ENCODE data around the gene SMC2. TPM values are rescaled to one million over a fixed set of nuclear protein-coding genes. Genes with fewer than 3 reads are reported as not detected.
A peak's percentile ranks its signal among the peaks of the same experiment; 100 is the strongest.

SMC2 gene
- total RNA-seq, result 7.8 TPM
- long read RNA-seq, full-length matches to known transcripts, result 5 of 9 reads
- long read RNA-seq, partial matches to known transcripts, result 0 of 9 reads
- long read RNA-seq, other reads (novel, unspliced or antisense), result 4 of 9 reads

DNA sequence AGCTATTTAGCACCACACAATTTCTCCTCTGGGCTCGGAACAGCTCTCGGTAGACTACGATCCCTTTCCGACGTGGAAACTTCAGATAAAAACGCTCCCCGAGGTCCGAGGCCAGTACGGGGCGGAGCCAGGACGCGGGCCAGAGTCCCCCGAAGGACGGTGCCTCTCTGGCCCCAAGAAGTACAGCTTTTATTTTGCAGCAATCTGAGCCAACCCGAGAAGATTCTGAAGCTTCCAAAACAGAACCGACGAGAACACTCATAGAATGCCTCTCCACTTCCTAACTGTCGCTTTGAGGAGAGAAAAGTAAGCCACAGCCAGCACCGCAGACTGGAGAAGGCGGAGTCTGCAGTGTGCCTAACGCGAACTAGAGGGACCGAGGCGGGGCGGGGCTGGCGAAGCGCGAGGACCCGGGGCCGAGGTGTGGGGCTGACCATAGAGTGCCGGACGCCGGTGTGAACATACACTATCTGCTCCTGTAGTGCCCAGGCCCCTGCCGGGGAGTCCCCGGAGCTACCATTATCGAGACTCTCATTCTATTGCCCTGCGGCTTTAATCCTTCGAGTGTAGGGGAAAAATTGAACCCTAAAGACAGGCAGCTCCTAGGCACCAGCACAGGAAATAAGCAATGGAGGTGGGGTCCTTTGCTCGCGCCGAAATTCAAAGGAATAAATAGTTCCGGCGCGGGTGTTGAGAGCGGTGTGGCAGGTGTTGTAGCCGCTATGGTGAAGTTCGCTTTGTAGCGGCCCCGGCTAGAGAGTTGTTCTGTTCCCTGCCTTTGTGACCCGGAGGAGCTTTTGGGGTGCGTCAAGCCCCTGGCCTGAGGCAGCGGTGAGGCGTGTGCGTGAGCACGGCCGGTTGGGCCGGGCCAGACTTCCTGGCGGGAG lies at the start of gene SMC2:
Gene SMC2 (plus strand): TSS at position 663 of the 887 bp plus-strand sequence. CDS start 1,076 bp downstream, outside the sequence.
- Histone ChIP-seq H3K4me3 (peak within 1 kb of the TSS; percentile 60), H3K36me3 (no peaks in the 10 kb centered on the region), H3K9me3 (no peaks in the 10 kb centered on the region), H3K27me3 (no peaks in the 10 kb centered on the region), H3K27ac (peak within 1 kb of the TSS; percentile 93), H3K4me1 (peaks cover 21% of the 10 kb centered on the region)
- peak; percentile 96 for DNase-seq
- ATAC-seq, result peak; percentile 98
- TF ChIP-seq, protein P1, sequence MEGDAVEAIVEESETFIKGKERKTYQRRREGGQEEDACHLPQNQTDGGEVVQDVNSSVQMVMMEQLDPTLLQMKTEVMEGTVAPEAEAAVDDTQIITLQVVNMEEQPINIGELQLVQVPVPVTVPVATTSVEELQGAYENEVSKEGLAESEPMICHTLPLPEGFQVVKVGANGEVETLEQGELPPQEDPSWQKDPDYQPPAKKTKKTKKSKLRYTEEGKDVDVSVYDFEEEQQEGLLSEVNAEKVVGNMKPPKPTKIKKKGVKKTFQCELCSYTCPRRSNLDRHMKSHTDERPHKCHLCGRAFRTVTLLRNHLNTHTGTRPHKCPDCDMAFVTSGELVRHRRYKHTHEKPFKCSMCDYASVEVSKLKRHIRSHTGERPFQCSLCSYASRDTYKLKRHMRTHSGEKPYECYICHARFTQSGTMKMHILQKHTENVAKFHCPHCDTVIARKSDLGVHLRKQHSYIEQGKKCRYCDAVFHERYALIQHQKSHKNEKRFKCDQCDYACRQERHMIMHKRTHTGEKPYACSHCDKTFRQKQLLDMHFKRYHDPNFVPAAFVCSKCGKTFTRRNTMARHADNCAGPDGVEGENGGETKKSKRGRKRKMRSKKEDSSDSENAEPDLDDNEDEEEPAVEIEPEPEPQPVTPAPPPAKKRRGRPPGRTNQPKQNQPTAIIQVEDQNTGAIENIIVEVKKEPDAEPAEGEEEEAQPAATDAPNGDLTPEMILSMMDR (IDR thresholded peaks at IDR 0.05), result no peak
- intact Hi-C loops (cut with DNase I), result no loop called here

DNA sequence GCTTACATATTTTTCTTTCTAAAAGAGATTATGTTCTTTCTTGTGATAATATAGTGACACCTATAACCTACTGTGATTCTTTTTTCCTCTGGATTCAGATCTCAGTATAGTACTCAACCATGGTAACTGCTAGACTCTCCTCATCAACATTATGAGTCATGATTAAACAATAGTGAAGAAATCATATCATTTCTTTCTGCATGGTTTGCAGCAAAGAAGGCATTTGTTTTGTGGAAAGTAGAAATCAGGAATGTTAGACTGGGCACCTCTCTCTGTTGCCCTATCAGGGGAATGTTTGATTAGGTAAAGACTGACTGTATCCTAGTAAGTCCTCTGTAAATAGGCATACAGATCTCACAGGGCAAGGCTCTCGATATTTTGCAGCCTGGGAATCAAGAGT lies 25.6 kb upstream of the SMC2 start:
- Histone ChIP-seq H3K4me1 (peaks cover 2% of the 10 kb centered on the region), H3K9me3 (no peaks in the 10 kb centered on the region), H3K36me3 (no peaks in the 10 kb centered on the region), H3K27me3 (no peaks in the 10 kb centered on the region), H3K4me3 (no peak overlapping the region), H3K27ac (no peak overlapping the region)
- DNase-seq (no peak), ATAC-seq (no peak)
- intact Hi-C loops (cut with DNase I), result no loop called here
- TF ChIP-seq, protein P1 (IDR thresholded peaks at IDR 0.05), result no peak

DNA sequence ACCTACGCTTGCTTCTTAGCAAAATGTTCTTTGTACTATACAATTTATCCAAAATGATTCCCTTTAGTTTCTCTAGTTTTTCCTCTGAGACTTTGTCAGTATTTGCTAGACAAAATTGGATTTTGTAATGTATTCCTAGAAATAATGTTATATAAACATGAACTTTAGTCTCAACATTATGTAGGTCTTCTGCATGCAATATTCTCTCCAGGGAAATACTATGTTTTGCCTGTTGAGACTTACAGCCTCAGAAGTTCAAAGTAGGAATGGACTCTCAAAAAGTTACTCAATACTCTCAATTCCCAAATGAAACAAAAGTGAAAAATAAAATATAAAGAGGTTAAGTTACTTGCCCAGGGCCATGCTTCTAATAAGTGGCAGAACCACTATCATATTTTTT lies 24.8 kb upstream of the SMC2 start:
- Histone ChIP-seq H3K4me1 (peaks cover 9% of the 10 kb centered on the region), H3K27me3 (no peaks in the 10 kb centered on the region), H3K9me3 (no peaks in the 10 kb centered on the region), H3K27ac (no peak overlapping the region), H3K36me3 (no peaks in the 10 kb centered on the region), H3K4me3 (no peak overlapping the region)
- intact Hi-C loops (cut with DNase I), result no loop called here
- DNase-seq (no peak), ATAC-seq (no peak)
- TF ChIP-seq, protein P1 (IDR thresholded peaks at IDR 0.05), result no peak

DNA sequence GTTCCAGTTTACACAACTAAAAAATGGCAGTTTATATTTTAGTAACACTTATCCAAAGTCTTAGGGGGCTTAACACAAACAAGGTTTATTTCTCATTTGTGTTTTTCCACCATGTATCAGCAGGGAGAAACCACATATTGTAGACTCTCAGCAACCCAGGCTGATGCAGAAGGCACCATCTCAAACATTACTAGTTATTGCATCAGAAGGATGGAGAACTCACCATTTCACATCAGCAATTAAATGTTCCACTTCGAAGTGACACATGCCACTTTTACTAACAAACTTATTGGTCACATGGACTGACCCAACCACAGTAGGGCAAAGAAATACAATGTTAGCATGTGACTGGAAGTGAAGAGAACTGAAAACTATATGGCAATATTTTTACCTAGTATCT lies 22.5 kb upstream of the SMC2 start:
- H3K27me3 ChIP-seq, result no peaks in the 10 kb centered on the region

DNA sequence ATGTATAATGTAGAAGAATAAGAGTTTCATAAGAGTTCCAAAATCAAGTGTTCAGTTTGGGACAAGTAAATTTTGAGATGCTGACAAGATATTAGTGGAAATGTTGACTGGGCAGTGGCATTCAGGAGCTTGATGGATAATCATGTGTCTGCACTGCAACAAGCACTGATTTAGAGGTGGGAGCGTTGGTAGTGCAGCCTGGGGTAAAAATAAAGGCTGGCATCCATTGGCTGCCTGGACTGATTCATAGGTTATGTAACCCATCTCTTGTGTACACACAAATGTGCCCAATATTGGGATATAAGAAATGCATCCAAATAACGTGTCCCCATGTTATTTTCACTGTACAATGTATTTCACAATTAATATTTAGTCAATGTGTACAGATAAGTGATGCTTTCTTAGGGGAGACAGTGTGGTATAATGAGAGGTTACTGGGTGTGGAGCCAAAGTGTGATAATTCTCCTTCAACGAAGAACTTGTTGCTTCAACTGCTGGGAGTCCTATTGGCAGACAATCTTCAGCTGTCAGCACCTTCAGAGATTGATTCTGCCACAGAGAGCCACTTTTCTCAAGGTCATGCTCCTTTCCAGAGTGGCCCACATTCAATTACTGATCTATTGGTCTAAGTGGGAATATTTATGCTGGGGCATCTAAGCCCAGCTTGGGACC lies 20.9 kb upstream of the SMC2 start:
- ATAC-seq (no peak), DNase-seq (no peak)
- TF ChIP-seq, protein P1 (IDR thresholded peaks at IDR 0.05), result no peak
- no peaks in the 10 kb centered on the region for H3K27me3 ChIP-seq
- intact Hi-C loops (cut with DNase I), result no loop called here
- H3K4me3 ChIP-seq, result no peak overlapping the region
- no peaks in the 10 kb centered on the region for H3K9me3 ChIP-seq
- H3K36me3 ChIP-seq, result no peaks in the 10 kb centered on the region
- peaks cover 14% of the 10 kb centered on the region for H3K4me1 ChIP-seq
- no peak overlapping the region for H3K27ac ChIP-seq

More for the DNA sequence above, 22.5 kb upstream of the SMC2 start:
- Histone ChIP-seq H3K27ac (no peak overlapping the region), H3K4me1 (peaks cover 14% of the 10 kb centered on the region), H3K4me3 (no peak overlapping the region), H3K9me3 (no peaks in the 10 kb centered on the region), H3K36me3 (no peaks in the 10 kb centered on the region)
- ATAC-seq (no peak), DNase-seq (no peak)
- TF ChIP-seq, protein P1 (IDR thresholded peaks at IDR 0.05), result no peak
- intact Hi-C loops (cut with DNase I), result no loop called here

All from upper lobe of right lung (tissue), 1 donor.